GM18526 (cell line): ENCODE results near the gene TNRC18.

Experiments
- POLR2A ChIP-seq: IDR thresholded peaks from 3 replicates; pipeline ENCODE4 v1.6.1; 2011; ENCODE audit not compliant: insufficient read length; ENCODE audit errors: extremely low read depth

The TNRC18 gene

GRCh38 chr7:5314864-5315263 is 108.8 kb downstream of the TNRC18 start:
- TF ChIP-seq POLR2A, result no peak

GRCh38 chr7:5310822-5311405 is 112.7 kb downstream of the TNRC18 start:
- TF ChIP-seq POLR2A, result no peak

- TF ChIP-seq POLR2A, result no peak
Observed at GRCh38 chr7:5309146-5309545, 114.5 kb downstream of the TNRC18 start.

GRCh38 chr7:5303591-5304505 is 119.8 kb downstream of the TNRC18 start:
- no peak for TF ChIP-seq POLR2A

GRCh38 chr7:5303061-5303460 is 120.6 kb downstream of the TNRC18 start:
- TF ChIP-seq POLR2A, result no peak

GRCh38 chr7:5302577-5302976 is 121.1 kb downstream of the TNRC18 start:
- TF ChIP-seq POLR2A, result no peak

- no peak for TF ChIP-seq POLR2A
Observed at GRCh38 chr7:5300366-5300765, 123.3 kb downstream of the TNRC18 start.

GRCh38 chr7:5296611-5297226 is 126.9 kb downstream of the TNRC18 start:
- no peak for TF ChIP-seq POLR2A

GRCh38 chr7:5296015-5296610 is 127.5 kb downstream of the TNRC18 start:
- TF ChIP-seq POLR2A, result no peak

- TF ChIP-seq POLR2A, result no peak
Observed at GRCh38 chr7:5295039-5296014, 128.3 kb downstream of the TNRC18 start.

GRCh38 chr7:5294169-5294987 is 129.3 kb downstream of the TNRC18 start:
- no peak for TF ChIP-seq POLR2A

GRCh38 chr7:5291301-5291700 is 132.3 kb downstream of the TNRC18 start:
- TF ChIP-seq POLR2A, result no peak

GRCh38 chr7:5289355-5289754 is 134.3 kb downstream of the TNRC18 start:
- no peak for TF ChIP-seq POLR2A

GRCh38 chr7:5287802-5288201 is 135.8 kb downstream of the TNRC18 start:
- TF ChIP-seq POLR2A, result no peak
